Panc1 (cell line): ENCODE measurements around the gene RHEX. TPM values are rescaled to one million over a fixed set of nuclear protein-coding genes. Genes with fewer than 3 reads are reported as not detected.

ENCODE experiments used
- ATAC-seq: fragments of 200-7000 bp; cut with Tn5 transposase; 2 replicates; pipeline ENCODE4 v1.9.1; 2020; ENCODE audit warnings: mild to moderate bottlenecking, moderate library complexity
- BruUV-seq: library from RNA; stranded (reverse); fragments of 400-500 nt; replicated peaks from 2 replicates; lab custom pipeline; 2021; lab: Mats Ljungman, UMichigan
- CTCF ChIA-PET: fragments of 300-600 bp; sonication (Branson Sonifier 250); formaldehyde crosslinking; loops from one replicate; lab custom pipeline; 2022; ENCODE audit warnings: antibody characterized with exemption; lab: Charles Lee
- POLR2A ChIA-PET: fragments of 300-600 bp; sonication (Branson Sonifier 250); formaldehyde crosslinking; loops from one replicate; lab custom pipeline; 2022; ENCODE audit warnings: antibody characterized with exemption; lab: Charles Lee
- DNase-seq: peaks from one replicate; pipeline ENCODE4 v3.0.0-alpha.2; 2010; ENCODE audit warnings: low read depth, low spot score
- H3K27ac ChIP-seq: 2 replicates; pipeline ENCODE4 v1.5.1; 2011; ENCODE audit warnings: mild to moderate bottlenecking, low read length, inconsistent platforms
- H3K27me3 ChIP-seq: fragments of 200-500 bp; sonication (Bioruptor generic); 2 replicates; pipeline ENCODE4 v1.6.0; 2014; ENCODE audit warnings: low read length, inconsistent platforms; ENCODE audit not compliant: control insufficient read depth, insufficient read depth
- H3K36me3 ChIP-seq: fragments of 200-500 bp; sonication (Bioruptor generic); 2 replicates; pipeline ENCODE4 v1.5.1; 2014; ENCODE audit warnings: inconsistent platforms, mild to moderate bottlenecking, low read length, moderate library complexity; ENCODE audit not compliant: control insufficient read depth, insufficient read depth
- H3K4me1 ChIP-seq: 2 replicates; pipeline ENCODE4 v1.5.1; 2011; ENCODE audit warnings: inconsistent platforms, mild to moderate bottlenecking, low read length, moderate library complexity; ENCODE audit not compliant: control insufficient read depth, insufficient read depth
- H3K4me3 ChIP-seq, 2 experiments: 2 replicates each; pipeline ENCODE4 v1.5.1; 2011 to 2012; ENCODE audit warnings: low read depth in 2 of 2, low read length in 2 of 2, mild to moderate bottlenecking in 2 of 2, inconsistent platforms in 1 of 2, moderate library complexity in 1 of 2
- H3K9me3 ChIP-seq: fragments of 200-500 bp; sonication (Bioruptor generic); 2 replicates; pipeline ENCODE4 v1.5.1; 2014; ENCODE audit warnings: low read depth, mild to moderate bottlenecking, inconsistent platforms, low read length, moderate library complexity; ENCODE audit not compliant: control insufficient read depth, insufficient read depth
- CTCF ChIP-seq: fragments of 450-650 bp; IDR thresholded peaks from 2 replicates; pipeline ENCODE4 v1.5.1; 2017; ENCODE audit warnings: mild to moderate bottlenecking
- POLR2AphosphoS5 ChIP-seq: IDR thresholded peaks from 2 replicates; pipeline ENCODE4 v1.6.1; 2012; ENCODE audit warnings: mild to moderate bottlenecking, low read depth, low read length, moderate library complexity
- SIN3A ChIP-seq: IDR thresholded peaks from 2 replicates; pipeline ENCODE4 v1.6.1; 2012; ENCODE audit warnings: low read depth, mild to moderate bottlenecking, low read length, moderate library complexity, borderline replicate concordance; ENCODE audit not compliant: insufficient read depth
- TCF7L2 ChIP-seq: IDR thresholded peaks from 2 replicates; pipeline ENCODE4 v1.6.1; 2011; ENCODE audit warnings: mild to moderate bottlenecking, low read depth, low read length, inconsistent platforms
- in situ Hi-C: cut with HindIII; loops from 2 replicates; pipeline ENCODE4 v1.10.0; 2016; ENCODE audit warnings: low sequenced_read_pairs, low pct_unique_long_range_greater_than_20kb
- intact Hi-C: fragments of 100-400 bp; cut with micrococcal nuclease; formaldehyde crosslinking; loops from one replicate; pipeline ENCODE4 v1.10.0; 2022; ENCODE audit not compliant: unreplicated experiment
- total RNA-seq: library from RNA; stranded (reverse); gene quantifications from one replicate; pipeline ENCODE4 v1.2.1, GENCODE V29; 2021; ENCODE audit not compliant: unreplicated experiment
- TF ChIP-seq, protein P1 (sequence below), 2 experiments: IDR thresholded peaks; 2 replicates each; pipeline ENCODE4 v1.6.1; 2011 to 2012; ENCODE audit warnings: low read depth in 2 of 2, control low read depth in 1 of 2, low read length in 1 of 2, mild to moderate bottlenecking in 1 of 2, moderate library complexity in 1 of 2; ENCODE audit not compliant: insufficient read depth in 1 of 2

RHEX gene
- total RNA-seq, 1 experiment from 2014 or later: not detected

GRCh38 chr1:206105464-206105995 lies 52.6 kb downstream of the RHEX start:
- intact Hi-C loops: loop anchor here (5.0 kb wide), 1 partner anchor 188 kb away; no protein-coding TSS in a partner anchor
- no TSS peak for BruUV-seq
- in situ Hi-C loops: no loop called here
- Histone ChIP-seq H3K4me1 (no peaks in the 10 kb centered on the region), H3K4me3 (no peak overlapping the region; a peak in 1 of 4 replicates), H3K36me3 (no peaks in the 10 kb centered on the region), H3K9me3 (no peaks in the 10 kb centered on the region), H3K27ac (no peak overlapping the region), H3K27me3 (no peaks in the 10 kb centered on the region; the same call in 1 of the 2 replicates)
- ChIA-PET POLR2A (no interaction called here), CTCF (interaction anchor here (0.6 to 2.5 kb wide), 5 partner anchors 13 to 128 kb away, joined by 3 to 22 read pairs (median 5); no protein-coding TSS in a partner anchor)
- no peak for TF ChIP-seq POLR2AphosphoS5
- TF ChIP-seq CTCF: no peak
- TF ChIP-seq, protein P1, sequence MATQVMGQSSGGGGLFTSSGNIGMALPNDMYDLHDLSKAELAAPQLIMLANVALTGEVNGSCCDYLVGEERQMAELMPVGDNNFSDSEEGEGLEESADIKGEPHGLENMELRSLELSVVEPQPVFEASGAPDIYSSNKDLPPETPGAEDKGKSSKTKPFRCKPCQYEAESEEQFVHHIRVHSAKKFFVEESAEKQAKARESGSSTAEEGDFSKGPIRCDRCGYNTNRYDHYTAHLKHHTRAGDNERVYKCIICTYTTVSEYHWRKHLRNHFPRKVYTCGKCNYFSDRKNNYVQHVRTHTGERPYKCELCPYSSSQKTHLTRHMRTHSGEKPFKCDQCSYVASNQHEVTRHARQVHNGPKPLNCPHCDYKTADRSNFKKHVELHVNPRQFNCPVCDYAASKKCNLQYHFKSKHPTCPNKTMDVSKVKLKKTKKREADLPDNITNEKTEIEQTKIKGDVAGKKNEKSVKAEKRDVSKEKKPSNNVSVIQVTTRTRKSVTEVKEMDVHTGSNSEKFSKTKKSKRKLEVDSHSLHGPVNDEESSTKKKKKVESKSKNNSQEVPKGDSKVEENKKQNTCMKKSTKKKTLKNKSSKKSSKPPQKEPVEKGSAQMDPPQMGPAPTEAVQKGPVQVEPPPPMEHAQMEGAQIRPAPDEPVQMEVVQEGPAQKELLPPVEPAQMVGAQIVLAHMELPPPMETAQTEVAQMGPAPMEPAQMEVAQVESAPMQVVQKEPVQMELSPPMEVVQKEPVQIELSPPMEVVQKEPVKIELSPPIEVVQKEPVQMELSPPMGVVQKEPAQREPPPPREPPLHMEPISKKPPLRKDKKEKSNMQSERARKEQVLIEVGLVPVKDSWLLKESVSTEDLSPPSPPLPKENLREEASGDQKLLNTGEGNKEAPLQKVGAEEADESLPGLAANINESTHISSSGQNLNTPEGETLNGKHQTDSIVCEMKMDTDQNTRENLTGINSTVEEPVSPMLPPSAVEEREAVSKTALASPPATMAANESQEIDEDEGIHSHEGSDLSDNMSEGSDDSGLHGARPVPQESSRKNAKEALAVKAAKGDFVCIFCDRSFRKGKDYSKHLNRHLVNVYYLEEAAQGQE (IDR thresholded peaks at IDR 0.05; ENCODE audit: insufficient read depth in 1 of 2, low read depth in 2 of 2, low read length in 1 of 2): no peak
- TF ChIP-seq SIN3A: no peak
- TF ChIP-seq TCF7L2: no peak
- DNase-seq: no peak
- no peak for ATAC-seq

DNA sequence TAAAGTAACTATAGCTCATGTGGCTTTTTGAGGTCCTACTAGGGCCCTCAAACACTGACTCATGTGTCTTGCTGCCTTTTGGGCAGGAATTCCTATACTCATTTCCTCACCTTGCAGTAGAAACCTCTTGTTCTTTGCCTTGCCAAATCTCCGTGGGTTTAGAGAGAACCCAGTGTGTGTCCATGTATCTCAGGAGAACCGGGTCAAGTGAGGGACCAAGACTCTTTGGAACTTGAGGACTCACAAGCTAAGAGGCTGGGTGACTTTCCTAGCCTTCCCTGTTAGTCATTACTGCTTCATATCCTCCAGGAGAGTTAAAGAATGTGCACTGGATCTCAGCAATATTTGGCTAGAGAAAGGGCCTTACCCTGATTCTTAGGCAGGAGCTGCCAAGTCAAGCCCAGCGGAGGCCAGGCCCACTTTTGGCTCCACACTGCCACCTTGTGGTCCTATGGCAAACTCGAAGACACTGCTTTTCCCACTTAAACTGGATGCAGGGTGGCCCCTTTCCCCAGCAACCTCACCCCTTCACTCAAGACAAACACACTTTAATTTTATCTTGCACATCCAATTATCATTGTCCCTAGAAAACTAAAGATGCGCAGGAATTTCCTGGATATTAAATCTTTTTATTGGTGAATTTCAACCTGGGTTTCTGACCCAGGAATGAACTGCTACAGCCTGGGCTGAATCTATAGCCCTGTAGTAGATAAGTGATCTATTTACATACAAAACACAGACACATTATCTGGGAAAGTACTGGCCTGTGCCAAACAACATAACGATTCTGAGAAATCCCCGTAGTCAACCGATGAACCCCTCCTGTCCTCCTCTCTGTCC lies 53.6 kb downstream of the RHEX start:
- intact Hi-C loops: loop anchor here (1.0 to 5.0 kb wide), 3 partner anchors 76 to 189 kb away; no protein-coding TSS in a partner anchor
- in situ Hi-C loops: no loop called here

More for the DNA sequence above, 53.6 kb downstream of the RHEX start:
- Histone ChIP-seq H3K27me3 (no peaks in the 10 kb centered on the region; the same call in 1 of the 2 replicates), H3K27ac (no peak overlapping the region), H3K9me3 (no peaks in the 10 kb centered on the region), H3K4me3 (no peak overlapping the region), H3K4me1 (no peaks in the 10 kb centered on the region), H3K36me3 (no peaks in the 10 kb centered on the region)
- TF ChIP-seq TCF7L2 (no peak), CTCF (peak; percentile 91)
- TF ChIP-seq, protein P1 (IDR thresholded peaks at IDR 0.05; ENCODE audit: insufficient read depth in 1 of 2, low read depth in 2 of 2, low read length in 1 of 2): no peak
- BruUV-seq: no TSS peak
- CTCF ChIA-PET: interaction anchor here (1.1 to 2.5 kb wide), 4 partner anchors 76 to 129 kb away, joined by 3 to 22 read pairs (median 7); no protein-coding TSS in a partner anchor
- ATAC-seq: peak; percentile 93
- POLR2A ChIA-PET: no interaction called here
- DNase-seq: peak; percentile 52
